Thoracic aorta (tissue), 2 donors: Measurements from ENCODE around the gene SEMA4A. TPM values are rescaled to one million over a fixed set of nuclear protein-coding genes. Genes with fewer than 3 reads are reported as not detected.
"Not testable (repeated sequence)": the region's sequence is repeated elsewhere in the genome, so short reads cannot be mapped to it uniquely, and the experiment has no call there.

Source experiments
- ATAC-seq: fragments of 150-250 bp; one replicate; pipeline ENCODE4 v1.8.0; 2017; ENCODE audit warnings: low read depth; ENCODE audit not compliant: insufficient number of reproducible peaks, low FRiP score
- DNase-seq: peaks from one replicate; pipeline ENCODE4 v3.0.0-alpha.2; 2020; ENCODE audit warnings: low spot score
- H3K27ac ChIP-seq, 2 donors: fragments of 200-600 bp; sonication (generic); 1 replicate in 1 of 2; 2 replicates in 1 of 2; pipeline ENCODE4 v1.5.1; 2016; ENCODE audit warnings: mild to moderate bottlenecking in 2 of 2, moderate library complexity in 2 of 2
- H3K27me3 ChIP-seq: fragments of 200-600 bp; sonication (generic); replicated peaks from 2 replicates; pipeline ENCODE4 v1.6.0; 2016; ENCODE audit warnings: mild to moderate bottlenecking; ENCODE audit not compliant: insufficient read depth
- H3K36me3 ChIP-seq: fragments of 200-600 bp; sonication (generic); one replicate; pipeline ENCODE4 v1.5.1; 2016
- H3K4me1 ChIP-seq, 2 donors: fragments of 200-600 bp; sonication (generic); 1 replicate in 1 of 2; 2 replicates in 1 of 2; pipeline versions ENCODE4 v1.5.1 to v1.6.0; 2016; ENCODE audit warnings: low read depth in 2 of 2, mild to moderate bottlenecking in 1 of 2; ENCODE audit not compliant: control insufficient read depth in 1 of 2
- H3K4me3 ChIP-seq: fragments of 200-600 bp; sonication (generic); 2 replicates; pipeline ENCODE4 v1.5.1; 2016; ENCODE audit warnings: mild to moderate bottlenecking
- H3K9me3 ChIP-seq: fragments of 200-600 bp; sonication (generic); 2 replicates; pipeline ENCODE4 v1.5.1; 2016
- total RNA-seq, 2 donors: library from RNA; depleted of rRNA; stranded (reverse); fragments of >200 nt; gene quantifications; one replicate each; pipeline versions ENCODE4 v1.1.0 to v1.2.3, GENCODE V29; 2016
- TF ChIP-seq, protein P1 (sequence below): fragments of 200-600 bp; sonication (generic); IDR thresholded peaks from one replicate; pipeline ENCODE4 v1.5.1; 2019; ENCODE audit warnings: antibody characterized with exemption

The SEMA4A gene
- total RNA-seq, 2 donors from 2014 or later, result 12.7 to 15.8 TPM

- H3K4me1 ChIP-seq, H3K27ac ChIP-seq, H3K36me3 ChIP-seq, H3K4me3 ChIP-seq, H3K9me3 ChIP-seq, DNase-seq, H3K27me3 ChIP-seq, ATAC-seq: not testable (repeated sequence)
These were observed 33.2 kb downstream of the SEMA4A start for GRCh38 chr1:156186347-156187177.

DNA sequence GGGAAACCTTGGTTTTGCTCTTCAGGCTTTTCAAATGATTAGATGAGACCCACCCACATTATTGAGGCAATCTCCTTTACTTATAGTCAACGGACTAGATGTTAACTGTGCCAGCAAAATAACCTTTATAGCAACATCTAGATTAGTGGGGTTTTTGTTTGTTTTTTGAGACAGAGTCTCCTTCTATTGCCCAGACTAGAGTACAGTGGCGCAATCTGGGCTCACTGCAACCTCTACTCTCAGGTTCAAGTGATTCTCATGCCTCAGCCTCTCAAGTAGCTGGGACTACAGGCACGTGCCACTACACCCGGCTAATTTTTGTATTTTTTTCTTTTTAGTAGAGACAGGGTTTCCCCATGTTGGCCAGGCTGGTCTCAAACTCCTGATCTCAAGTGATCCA lies 36.9 kb downstream of the SEMA4A start:
- DNase-seq, H3K4me3 ChIP-seq, ATAC-seq, H3K9me3 ChIP-seq, H3K36me3 ChIP-seq, H3K27me3 ChIP-seq, H3K27ac ChIP-seq: not testable (repeated sequence)
- peaks cover 4 to 17% of the 10 kb centered on the region in 2 donors for H3K4me1 ChIP-seq

GRCh38 chr1:156191292-156191964 lies 38.0 kb downstream of the SEMA4A start:
- Histone ChIP-seq H3K36me3 (peaks cover 6% of the 10 kb centered on the region), H3K4me3 (no peak overlapping the region), H3K9me3 (no peaks in the 10 kb centered on the region), H3K27me3 (no peaks in the 10 kb centered on the region), H3K4me1 (peaks cover 4 to 20% of the 10 kb centered on the region in 2 donors), H3K27ac (no peak overlapping the region)
- TF ChIP-seq, protein P1, sequence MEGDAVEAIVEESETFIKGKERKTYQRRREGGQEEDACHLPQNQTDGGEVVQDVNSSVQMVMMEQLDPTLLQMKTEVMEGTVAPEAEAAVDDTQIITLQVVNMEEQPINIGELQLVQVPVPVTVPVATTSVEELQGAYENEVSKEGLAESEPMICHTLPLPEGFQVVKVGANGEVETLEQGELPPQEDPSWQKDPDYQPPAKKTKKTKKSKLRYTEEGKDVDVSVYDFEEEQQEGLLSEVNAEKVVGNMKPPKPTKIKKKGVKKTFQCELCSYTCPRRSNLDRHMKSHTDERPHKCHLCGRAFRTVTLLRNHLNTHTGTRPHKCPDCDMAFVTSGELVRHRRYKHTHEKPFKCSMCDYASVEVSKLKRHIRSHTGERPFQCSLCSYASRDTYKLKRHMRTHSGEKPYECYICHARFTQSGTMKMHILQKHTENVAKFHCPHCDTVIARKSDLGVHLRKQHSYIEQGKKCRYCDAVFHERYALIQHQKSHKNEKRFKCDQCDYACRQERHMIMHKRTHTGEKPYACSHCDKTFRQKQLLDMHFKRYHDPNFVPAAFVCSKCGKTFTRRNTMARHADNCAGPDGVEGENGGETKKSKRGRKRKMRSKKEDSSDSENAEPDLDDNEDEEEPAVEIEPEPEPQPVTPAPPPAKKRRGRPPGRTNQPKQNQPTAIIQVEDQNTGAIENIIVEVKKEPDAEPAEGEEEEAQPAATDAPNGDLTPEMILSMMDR, result no peak
- ATAC-seq (no peak), DNase-seq (no peak)

DNA sequence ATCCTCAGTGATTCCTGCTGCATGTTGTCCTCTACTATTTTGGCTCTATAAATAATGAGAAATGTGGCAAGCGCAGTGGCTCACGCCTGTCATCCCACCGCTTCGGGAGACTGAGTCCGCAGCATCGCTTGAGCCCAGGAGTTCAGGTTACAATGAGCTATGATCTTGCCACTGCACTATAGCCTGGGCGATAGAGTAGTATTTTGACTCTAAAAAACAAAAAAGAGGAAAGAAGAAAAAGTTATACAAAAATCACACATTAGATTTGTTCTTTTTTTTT lies 39.8 kb downstream of the SEMA4A start:
- no peaks in the 10 kb centered on the region for H3K27me3 ChIP-seq
- peaks cover 8% of the 10 kb centered on the region for H3K36me3 ChIP-seq
- peak overlapping the region; percentile 79 for H3K4me3 ChIP-seq
- no peaks in the 10 kb centered on the region for H3K9me3 ChIP-seq
- TF ChIP-seq, protein P1, result no peak
- peaks cover 4 to 20% of the 10 kb centered on the region in 2 donors for H3K4me1 ChIP-seq
- DNase-seq (no peak), ATAC-seq (no peak)
- H3K27ac ChIP-seq, result peak overlapping the region; percentile 68 to 77

GRCh38 chr1:156193488-156194299 lies 40.3 kb downstream of the SEMA4A start, which contains the start of gene SLC25A44:
SLC25A44 (plus strand) TSS chr1:156194104; CDS start chr1:156199848, 5,744 bp downstream.
- H3K4me3 ChIP-seq, result peak within 1 kb of the TSS; percentile 79
- peaks cover 4 to 20% of the 10 kb centered on the region in 2 donors for H3K4me1 ChIP-seq
- ATAC-seq, result peak; percentile 99
- H3K27me3 ChIP-seq, result no peaks in the 10 kb centered on the region
- H3K9me3 ChIP-seq, result no peaks in the 10 kb centered on the region
- peaks cover 8% of the 10 kb centered on the region for H3K36me3 ChIP-seq
- TF ChIP-seq, protein P1, result peak; percentile 31
- DNase-seq, result peak; percentile 83
- peak within 1 kb of the TSS; percentile 68 to 77 for H3K27ac ChIP-seq

- Histone ChIP-seq H3K27me3 (no peaks in the 10 kb centered on the region), H3K27ac (peak overlapping the region; percentile 68 to 76), H3K4me3 (peak overlapping the region; percentile 79), H3K9me3 (no peaks in the 10 kb centered on the region), H3K4me1 (peaks cover 4 to 20% of the 10 kb centered on the region in 2 donors), H3K36me3 (peaks cover 8% of the 10 kb centered on the region)
- TF ChIP-seq, protein P1, result no peak
- DNase-seq (no peak), ATAC-seq (peak; percentile 4)
These were observed 40.9 kb downstream of the SEMA4A start for GRCh38 chr1:156194300-156194652.
